GM21723 (cell line): ENCODE measurements around the gene GULP1.

ENCODE experiments used
- ATAC-seq: cut with Tn5 transposase; IDR thresholded peaks from one replicate; pipeline ENCODE4 v1.9.1; 2021; ENCODE audit warnings: mild to moderate bottlenecking, moderate library complexity; ENCODE audit not compliant: unreplicated experiment

Gene GULP1

DNA sequence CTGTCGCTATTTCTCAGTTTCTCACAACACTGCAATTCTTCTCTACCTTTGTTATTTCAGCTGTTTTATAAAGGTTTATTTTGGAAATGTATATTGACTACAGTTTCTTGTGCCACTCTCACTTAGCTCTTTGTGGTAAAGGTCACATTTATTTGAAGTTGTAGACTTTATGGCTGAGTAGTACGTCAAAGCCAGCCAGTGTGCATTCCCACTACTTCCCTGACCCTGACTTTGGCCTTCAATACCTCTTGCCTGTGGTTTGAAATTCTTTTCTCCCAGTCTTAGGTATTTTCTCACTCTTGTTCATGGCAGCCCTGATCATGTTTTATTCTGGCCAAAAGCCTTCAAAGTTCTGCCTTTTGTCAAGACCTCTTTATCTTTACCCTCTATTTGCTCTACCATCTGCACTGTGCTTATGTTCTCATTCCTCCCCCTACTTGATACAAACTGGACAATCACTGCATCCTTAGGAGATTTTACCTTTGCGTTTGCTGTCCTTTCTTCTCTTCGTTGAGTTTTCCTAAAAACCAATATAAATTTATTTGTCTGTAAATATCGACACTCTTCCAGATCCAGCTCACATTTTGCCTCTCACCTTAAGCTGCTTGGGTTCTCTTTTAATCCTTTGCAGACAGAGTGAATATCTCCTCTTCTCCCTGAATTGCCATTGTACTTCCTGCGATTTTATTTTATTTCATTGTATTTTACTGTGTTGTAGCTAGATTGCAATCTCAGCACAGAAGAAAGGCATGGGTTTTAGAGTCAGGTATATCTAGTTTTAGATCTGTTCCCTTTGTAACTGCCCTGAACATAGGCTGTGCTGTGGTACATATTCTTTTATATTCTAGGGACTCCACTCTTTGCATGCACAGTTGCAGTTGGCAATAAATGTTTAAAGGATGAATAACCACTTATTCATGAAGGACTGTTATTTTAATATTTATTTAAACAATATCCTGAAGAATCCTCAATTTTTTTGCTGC, 31.2 kb downstream of the GULP1 start:
- ATAC-seq: no peak

DNA sequence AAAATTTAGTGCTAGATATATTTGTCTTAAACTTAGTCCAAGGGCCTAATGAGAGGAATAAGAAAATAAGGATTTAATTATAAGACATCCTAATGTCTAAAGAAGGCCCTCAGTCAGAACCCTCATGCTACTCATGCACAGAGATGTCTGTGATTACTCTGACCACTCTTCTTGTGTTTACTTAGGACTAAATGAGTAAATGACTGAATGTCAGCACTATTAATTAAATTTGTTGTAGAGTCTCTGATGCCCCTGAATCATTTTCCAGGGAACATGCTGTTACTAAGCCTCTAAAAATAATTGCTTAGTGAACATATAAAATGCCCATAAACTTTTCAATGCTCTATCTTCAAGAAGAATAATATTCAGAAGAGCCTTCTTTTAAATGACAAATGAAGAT, 32.4 kb downstream of the GULP1 start:
- no peak for ATAC-seq

DNA sequence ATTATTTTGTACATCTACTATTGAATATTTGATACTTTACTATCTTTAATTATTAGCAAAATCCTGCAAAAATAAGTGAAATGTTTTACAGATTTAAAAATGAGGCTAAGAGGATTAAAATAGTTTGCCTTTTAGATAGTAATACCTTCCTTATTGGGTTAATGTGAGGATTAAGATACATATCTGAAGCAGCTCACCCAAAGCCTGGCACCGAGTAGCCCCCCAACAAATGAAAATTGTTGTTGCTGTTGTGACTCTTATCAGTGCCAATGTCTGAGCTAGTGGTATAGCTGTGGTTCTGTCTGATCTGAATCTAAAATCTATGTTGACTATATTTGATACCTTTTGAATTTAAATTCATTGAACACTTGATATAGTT, 34.6 kb downstream of the GULP1 start:
- no peak for ATAC-seq

DNA sequence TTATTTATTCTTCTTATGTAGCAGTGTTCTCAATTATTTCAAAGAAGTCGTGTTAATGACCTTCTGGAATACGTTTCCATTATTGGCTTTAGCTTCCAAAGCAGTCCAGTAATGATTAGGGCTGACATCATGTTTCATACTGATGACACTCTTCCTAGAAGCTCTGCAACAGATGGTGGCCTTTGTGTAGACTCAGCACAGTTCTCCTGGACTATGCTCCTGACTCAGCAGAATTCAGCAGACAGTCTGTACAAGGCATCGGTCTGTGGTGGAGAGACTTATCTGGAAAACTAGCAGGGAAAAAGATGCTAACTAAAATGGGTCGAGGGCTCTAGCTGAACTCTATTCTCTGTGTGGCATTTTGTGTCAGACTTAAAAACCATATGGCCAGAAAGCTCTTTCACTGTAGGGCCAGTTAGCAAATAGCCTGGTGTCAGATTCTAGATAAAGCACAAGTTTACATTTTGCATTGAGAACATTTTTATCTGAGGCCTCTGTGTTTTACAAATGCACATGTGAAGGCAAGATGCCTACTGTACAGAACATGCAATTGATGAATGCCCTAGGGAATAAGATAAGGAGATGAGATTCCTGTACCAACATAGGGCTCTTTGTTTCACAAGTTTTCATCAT, 35.1 kb downstream of the GULP1 start:
- no peak for ATAC-seq

DNA sequence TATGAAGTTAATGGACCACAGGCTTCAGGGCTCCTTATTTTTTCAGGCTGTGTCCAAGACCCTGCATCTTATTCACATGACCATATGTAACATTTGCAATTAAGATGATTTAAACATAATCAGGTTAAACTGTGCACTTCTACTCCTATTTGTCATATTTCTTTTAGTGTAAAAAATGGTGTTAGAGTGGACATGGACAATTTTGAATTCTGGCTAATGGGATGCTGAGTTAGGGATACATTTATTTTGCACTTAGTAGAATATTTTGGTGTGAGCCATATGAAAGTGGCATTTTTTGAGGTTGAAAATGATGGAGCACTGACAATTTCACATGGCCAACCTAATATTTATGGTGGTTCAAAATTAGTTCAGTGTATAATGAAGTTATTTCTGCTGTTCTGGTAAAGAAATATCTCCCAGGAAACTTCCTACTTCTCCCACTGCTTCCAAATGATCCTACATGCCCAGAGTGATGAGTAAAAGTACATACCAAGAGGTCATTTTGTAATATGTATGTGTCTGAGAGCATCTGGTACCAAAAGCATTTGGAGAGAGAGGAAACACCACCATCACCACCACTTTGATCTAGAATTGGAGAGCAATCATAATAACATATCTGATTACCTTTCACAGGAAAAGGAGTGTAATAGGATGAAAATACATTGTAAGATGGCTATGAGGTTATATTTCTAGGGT, 36.0 kb downstream of the GULP1 start:
- no peak for ATAC-seq

DNA sequence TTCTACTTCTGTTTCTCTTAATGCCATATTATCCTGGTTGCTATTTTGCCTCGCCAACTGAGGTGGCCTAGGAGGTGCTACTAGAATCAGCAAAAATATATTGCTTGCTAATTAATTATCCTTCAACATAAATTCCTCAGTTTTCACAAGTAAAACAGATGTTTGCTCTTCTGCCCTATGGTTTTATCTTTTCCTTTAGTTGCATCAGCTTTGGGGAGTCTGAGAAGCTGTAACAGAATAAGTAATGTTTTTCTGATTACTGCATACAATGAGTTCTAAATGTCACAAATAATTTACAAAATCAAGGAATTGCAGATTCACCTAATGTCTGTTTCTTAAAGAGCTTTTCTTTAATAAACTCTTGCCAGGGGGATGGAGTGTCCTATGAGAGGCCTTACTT, 36.7 kb downstream of the GULP1 start:
- ATAC-seq: no peak

DNA sequence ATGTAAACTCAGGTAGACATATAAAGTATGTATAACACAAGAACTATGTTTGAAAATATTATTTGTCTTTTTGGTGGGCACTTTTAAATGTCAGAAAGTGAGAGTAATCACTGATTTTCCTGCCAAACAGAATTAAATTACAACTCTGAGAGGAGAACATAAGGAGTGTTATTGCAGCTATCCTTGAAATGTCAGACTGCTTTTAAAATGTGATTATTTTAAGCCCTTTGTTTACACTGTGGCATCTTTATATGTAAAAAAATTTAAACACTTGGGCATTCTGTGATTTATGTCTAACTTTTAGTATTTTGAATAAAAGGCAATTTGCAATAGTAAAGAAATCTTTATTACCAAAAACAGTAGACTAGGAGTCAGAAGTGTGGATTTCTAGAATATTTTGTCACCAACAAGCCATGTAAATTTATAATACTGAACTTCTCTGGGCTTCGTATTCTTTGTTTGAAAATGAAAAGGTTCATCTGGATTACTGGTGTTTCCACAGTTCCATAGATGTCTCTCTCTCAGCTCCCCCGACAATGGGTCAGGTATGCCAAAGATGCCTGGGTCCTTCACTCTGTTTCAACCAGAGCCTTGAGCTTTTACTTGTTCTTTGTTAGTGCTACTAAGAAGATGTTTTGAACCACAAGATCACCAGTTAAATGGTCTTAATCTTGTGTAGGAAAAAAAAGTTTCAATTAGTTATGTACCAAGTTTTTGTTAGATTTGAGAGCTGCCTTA, 38.8 kb downstream of the GULP1 start:
- ATAC-seq: no peak

DNA sequence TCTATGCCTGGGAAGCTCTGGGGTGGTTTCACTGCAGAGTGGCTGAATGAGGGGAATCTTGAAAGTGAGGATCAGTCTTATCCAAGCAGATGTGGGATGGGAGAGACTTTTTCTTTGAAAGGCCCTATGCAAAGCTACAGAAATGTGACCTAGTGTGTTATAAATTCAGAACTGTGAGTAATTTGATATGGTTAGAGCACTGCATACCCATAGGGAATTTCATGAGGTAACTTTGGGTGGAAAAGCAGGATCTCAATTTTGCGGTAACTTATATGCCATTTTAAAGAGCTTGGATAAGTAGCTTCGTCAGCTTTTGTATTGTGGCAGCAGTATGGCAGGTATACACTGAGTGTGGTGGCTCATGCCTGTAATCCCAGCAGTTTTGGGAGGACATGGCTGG, 40.9 kb downstream of the GULP1 start:
- ATAC-seq: no peak

DNA sequence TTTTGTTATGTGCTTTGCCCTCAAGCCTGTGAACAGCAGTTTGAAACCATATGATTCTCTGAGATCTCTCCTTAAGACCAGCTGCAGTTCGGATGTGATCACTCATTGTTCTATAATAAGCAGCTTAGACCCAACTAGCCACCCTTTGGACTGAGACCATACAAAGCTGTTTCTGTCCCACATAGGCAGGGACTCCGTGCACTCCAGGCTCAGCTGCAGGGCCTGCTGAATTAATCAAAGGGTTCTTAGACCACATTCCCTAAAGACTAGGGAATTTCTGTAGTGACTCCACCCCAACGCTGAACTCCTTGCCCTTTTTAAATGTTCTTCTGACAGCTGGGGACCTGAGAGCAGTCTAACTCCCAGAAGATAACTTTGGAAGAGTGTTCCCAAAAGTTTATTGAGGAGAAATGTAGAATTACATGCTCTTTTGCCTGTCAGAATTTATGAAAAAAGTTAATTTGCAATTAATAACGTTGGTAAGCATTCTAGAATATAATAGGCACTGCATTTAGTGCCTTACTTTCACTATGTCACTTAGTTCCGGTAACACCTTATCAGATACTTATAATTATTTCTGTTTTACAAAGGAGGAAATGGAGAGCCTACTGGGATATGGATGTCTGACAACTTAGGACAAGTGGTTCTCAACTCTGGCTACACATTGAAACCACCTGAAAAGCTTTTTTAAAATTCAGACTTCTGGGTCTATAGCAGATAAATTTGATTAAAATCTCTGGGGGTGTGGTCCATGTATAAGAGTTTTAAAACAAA, 42.3 kb downstream of the GULP1 start:
- ATAC-seq: no peak

DNA sequence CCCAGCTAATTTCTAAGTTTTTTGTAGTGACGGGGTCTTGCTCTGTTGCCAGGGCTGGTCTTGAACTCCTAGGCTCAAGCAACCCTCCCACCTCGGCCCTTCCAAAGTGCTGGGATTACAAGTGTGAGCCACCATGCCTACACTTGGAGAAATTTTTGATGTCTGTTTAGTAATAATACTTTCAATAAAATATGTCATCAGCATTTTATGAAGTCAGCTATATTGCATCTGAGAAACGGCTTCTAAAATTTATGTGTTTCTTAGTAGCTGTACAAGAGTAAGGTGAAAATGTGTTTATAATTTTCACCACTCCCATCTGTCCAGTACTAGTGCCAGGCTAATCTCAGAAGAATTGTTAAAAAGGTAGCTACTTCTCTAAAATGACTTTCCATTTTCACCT, 46.8 kb downstream of the GULP1 start:
- ATAC-seq: no peak

DNA sequence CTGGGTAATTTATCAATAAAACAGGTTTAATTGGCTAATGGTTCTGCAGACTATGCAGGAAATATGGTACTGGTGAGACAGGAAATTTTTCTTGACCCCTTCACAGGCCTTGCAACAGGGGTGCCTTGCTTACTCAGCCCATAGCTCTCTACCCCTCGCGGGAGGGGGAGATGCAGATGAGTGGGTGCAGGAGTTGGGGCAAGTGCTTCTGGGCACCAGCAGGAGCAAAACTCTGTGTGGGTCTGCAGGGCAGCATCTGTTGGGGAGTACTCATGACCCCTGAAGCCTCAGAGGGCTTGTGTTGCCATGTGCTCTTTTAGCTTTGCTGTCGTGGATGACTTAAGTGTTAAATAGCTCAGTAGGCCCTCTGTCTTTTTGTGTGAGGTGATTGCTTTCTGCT, 48.6 kb downstream of the GULP1 start:
- ATAC-seq: no peak

DNA sequence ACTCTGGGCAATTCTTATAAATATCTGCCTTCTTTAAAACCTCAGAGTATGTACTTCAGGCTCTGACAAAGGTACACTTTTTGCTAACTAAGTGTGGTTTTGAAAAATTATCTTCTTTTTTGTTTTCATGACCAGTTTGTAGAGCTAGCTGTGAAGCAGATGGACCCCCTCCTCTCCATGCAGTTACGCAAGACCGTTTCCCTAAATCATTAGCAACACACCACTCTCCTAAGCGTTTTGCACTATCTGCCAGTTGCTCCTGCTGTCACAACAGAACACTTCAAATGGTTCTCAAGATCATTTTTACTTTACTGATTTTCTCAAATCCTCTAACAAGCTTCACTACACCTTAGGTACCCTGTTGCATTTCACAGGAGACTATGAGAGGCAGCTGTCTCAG, 53.3 kb downstream of the GULP1 start:
- no peak for ATAC-seq

DNA sequence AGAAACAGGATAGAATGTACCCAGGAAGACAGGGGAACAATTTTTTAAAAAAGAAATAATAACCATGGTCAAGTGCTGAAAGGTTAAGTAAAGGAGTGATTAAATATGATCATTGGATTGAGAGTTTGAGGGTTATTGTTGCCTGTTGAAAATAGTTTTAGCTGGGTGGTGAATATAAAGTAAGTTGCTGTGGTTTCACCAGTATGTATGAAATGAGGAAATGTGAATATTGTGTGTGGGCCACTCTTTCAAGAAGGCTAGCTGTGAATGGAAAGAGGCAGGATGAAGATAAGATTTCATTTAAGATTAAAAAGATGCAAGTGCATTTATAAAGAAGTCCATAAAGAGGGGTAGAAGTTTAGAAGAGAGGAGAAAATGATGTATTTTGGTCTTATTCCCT, 53.8 kb downstream of the GULP1 start:
- ATAC-seq: no peak

DNA sequence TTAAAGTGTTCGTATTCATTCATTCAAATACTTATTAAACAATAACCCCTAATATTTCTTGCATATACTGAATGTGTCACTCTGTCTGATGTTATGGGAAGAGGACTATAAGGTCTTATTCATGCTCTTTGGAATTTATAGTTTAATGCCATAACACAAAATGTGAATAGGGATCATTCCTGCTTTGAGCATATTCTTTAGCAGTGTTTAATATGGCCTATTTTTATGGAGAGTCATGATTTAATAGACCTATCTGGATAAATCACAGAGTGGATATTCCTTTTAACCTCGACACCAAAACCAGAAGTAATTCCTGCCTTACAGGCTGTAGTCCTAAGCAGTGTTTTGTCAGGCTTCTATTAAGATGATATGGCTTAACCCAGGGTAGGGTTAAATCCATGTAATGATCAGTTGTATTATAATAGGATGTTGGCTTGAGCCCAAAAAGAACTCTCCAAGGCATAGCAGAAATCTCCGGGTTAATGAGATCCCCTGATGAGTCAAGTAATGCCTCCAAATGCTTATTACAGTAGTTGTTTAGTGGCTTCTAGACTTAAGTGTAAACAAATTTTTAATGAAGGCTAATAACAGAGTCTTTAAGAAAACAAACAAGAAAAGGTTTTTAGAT, 54.3 kb downstream of the GULP1 start:
- ATAC-seq: no peak

DNA sequence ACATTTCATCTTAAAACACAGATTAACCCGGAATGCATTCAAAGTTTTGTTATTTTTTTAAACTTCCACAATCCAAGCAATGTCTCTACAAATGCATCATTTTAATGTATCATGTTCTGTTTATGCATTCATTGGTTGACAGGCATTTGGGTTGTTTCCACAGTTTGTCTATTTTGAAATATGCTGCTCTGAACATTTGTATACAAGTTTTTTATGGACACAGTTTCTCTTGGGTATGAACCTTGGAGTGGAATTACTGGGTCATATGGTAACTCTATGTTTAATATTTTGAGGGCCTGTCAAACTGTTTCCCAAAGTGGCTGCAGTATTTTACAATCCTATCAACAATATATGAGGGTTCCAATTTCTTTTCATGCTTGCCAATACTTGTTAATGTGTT, 57.3 kb downstream of the GULP1 start:
- no peak for ATAC-seq

DNA sequence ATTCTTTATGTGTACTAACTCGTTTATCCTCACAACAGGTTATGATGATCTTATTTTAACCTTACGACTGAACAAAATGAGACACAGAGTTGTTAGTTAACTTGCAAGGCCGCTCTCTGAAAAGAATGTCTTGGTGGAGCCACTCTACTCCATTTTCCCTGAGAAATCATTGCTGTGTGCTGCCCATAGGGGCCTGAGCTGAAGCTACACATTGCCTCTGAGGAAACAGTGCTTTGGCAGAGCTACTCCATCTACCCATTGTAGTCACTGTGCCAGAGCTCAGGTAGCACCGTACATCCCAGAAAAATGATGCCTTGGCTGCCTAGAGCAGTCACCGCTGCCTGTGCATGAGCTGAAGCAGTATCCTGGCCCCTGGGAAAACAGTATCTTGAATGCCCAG, 61.6 kb downstream of the GULP1 start:
- ATAC-seq: no peak

DNA sequence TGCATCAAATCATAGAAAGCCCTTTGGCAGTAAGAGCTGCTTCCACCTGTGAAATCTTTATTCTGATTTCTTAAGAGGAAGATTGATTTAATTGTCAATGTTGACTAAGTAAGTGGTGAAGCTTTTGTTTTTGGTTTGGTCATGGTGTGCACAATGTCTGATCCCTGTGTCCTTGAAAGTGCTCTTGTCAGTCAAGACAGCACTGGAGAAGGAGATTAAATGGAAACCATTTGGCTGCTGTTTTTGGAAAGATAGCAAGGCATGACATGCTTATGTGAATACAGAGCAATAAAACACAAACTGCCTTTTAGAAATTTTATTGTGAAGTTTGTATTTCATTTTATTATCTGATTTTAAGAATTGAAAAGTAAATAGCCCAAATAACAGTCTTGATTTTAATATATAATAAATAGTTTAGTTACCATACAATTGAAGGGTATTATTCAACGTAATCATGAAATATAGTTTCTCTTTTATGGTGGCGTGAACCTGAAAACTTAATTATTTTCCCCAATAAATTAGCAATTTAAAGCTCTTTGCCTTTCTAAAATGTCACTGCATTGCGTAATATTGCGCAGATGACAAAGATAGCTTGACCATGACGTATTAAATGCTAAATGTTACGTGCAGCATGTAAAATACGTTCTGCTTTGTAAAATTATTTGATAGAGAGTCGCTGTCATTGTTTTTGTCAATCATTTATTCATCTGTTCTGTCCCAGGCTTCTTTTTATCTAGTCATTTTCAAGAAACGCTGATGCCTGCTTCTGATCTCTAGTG, 69.0 kb downstream of the GULP1 start:
- ATAC-seq: no peak

DNA sequence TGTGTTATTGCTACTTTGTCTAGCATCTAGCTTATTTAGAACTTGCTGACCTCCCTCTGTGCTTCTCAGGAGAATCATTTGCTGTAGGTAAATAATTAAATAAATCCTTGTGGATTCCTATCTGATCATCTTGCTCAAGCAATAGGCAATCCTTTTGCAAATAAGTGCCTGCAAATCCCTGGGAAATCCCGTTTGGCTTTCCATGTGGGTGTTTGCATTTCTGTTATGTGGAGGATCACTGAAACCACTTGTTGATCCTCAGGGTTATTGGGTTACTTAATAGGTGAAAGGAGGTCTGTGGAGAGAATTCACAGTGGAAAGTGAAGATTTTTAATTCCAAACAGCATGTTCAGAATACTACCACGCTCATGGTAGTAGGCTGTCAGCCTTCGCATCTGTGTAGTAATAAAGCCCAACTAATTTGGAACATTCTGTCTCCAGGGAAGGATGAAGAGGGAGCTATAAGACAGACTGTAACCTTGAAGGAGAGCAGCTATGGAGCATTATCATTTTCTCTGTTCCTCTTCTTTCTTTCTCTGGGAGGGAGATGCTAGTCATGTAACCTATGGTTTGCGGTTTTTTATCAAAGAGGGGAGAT, 72.5 kb downstream of the GULP1 start:
- no peak for ATAC-seq
